WI38 (cell line): Measurements from ENCODE around the gene LHX5.

Experiments
- H3K4me3 ChIP-seq: 2 replicates; pipeline ENCODE4 v1.5.1; 2011; ENCODE audit warnings: low read depth, mild to moderate bottlenecking, control low read depth, low read length
- TF ChIP-seq, protein P1 (sequence below): IDR thresholded peaks from 2 replicates; pipeline ENCODE4 v1.5.1; 2012; ENCODE audit warnings: low read depth, mild to moderate bottlenecking, control low read depth, low read length

LHX5 gene

DNA sequence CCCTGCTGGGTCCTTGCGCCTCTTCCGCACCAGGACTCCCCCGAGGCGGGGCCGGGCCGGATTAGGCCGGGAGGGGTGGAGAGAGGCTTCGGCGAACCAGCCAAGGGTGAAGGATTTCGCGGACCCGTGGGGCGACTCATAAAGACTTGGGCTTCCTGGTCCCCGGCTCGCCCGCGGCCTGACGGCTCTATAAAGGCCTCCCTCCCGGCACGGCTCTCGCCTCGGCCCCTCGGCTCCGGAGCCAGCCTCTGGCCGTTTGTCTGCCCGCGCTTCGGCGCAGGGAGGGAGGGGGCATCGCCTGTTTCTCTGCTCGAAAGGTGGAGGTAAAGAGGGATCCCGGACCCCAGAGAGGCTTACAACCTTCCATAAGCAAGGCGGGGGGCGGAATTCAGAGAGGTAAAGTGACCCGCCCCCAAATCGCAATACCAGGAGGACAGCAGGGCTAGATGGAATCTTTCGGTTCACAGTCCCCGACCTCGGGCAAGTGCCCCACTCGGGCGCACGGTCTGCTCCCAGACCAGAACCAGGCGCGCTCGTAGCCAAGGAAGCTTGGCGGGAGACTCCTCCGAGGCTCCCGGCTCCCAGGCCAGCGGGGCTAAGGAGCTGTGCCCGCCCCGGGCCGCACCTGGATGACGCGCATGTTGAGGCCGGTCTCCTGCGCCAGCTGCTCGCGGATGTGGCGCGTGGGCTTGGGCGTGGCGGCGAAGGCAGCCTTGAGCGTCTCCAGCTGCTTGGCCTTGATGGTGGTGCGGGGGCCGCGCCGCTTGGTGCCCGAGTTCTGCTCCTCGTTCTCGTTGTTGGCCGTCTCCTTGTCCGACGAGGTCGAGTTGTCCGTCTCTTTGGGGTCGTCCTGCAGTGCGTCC, 3.9 kb downstream of the LHX5 start:
- H3K4me3 ChIP-seq = peak overlapping the region; percentile 32

DNA sequence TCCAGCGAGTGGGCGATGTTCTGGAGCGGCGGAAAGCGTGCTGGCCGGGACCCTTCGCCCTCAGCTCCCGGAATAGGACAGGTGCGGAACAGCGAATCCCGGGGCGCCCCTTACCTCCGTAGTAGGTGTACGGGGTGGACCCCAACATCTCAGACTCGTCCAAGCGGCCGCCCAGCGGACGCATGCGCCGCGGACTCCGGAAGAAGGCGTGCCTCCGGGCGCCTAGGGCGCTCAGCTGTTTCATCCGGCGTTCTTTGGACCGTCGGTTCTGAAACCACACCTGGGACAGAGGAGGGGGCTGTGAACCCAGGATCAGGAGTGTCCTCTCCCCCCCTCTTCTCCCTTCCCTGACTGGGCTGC, 4.5 kb downstream of the LHX5 start:
- TF ChIP-seq, protein P1, sequence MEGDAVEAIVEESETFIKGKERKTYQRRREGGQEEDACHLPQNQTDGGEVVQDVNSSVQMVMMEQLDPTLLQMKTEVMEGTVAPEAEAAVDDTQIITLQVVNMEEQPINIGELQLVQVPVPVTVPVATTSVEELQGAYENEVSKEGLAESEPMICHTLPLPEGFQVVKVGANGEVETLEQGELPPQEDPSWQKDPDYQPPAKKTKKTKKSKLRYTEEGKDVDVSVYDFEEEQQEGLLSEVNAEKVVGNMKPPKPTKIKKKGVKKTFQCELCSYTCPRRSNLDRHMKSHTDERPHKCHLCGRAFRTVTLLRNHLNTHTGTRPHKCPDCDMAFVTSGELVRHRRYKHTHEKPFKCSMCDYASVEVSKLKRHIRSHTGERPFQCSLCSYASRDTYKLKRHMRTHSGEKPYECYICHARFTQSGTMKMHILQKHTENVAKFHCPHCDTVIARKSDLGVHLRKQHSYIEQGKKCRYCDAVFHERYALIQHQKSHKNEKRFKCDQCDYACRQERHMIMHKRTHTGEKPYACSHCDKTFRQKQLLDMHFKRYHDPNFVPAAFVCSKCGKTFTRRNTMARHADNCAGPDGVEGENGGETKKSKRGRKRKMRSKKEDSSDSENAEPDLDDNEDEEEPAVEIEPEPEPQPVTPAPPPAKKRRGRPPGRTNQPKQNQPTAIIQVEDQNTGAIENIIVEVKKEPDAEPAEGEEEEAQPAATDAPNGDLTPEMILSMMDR = no peak
- peak overlapping the region; percentile 32 for H3K4me3 ChIP-seq

More for the DNA sequence above, 3.9 kb downstream of the LHX5 start:
- TF ChIP-seq, protein P1 = no peak

DNA sequence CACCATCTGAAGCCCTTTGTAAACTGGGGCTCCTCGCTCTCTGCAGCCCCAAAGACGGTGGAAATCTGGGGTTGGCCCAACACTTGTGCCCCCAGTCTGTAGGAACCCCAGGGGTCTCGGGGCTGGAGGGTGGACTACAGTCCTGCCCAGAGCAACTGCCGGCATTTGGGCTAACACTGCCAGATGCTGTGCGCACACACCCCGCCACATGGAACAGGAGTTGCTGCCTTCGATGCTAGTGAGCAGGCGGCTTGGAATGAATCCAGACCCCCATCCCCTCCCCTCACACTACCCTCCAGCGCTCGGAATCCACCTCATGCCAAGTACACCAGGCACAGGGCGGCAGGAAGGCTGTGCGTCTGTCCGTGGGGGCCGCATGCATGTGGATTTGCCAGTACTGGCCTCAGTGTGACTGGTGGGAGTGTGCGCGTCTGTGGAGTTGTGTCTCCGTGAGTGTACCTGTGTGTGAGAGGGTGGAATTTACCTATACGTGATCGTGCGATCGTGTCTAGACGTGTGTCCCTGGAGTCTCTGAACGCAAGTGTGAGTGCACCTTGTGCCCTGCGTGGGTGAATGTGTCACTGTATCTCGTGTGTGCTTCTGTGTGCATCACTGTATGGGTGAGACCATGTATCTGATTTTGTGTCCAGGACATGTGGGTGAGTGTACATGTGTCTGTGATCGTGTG, 5.1 kb downstream of the LHX5 start:
- TF ChIP-seq, protein P1 = no peak
- H3K4me3 ChIP-seq = no peak overlapping the region

DNA sequence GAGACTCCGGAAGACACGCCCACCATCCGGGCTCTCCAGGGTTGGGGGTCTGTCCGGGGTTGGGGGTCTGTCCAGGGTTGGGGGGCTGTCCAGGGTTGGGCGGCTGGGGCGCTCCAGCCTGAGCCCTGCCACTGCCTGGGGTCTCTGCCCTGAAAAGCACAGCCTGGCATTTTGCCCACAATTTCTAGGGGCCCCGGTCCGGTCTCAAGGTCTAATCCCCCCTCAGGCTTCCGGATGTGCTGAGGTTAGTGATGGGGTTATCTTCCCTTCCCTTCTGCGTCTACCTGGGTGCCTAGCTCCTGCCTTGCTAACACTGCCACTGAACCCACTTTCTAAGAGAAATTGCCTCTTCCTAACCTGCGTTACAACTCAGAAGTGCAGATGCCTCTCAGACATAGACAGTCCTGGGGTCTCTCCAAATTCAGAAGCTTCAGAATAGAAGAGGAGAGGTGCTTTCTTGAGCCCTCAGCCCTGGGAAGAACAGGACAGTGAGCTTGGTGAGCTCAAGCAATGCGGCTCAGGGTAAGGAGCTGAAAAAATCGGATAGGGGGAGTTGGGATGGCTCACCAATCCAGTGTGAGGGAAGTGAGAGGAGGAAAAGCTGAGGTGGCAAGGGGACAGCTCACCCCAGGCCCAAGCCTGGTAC, 5.7 kb downstream of the LHX5 start:
- no peak overlapping the region for H3K4me3 ChIP-seq
- TF ChIP-seq, protein P1 = no peak

DNA sequence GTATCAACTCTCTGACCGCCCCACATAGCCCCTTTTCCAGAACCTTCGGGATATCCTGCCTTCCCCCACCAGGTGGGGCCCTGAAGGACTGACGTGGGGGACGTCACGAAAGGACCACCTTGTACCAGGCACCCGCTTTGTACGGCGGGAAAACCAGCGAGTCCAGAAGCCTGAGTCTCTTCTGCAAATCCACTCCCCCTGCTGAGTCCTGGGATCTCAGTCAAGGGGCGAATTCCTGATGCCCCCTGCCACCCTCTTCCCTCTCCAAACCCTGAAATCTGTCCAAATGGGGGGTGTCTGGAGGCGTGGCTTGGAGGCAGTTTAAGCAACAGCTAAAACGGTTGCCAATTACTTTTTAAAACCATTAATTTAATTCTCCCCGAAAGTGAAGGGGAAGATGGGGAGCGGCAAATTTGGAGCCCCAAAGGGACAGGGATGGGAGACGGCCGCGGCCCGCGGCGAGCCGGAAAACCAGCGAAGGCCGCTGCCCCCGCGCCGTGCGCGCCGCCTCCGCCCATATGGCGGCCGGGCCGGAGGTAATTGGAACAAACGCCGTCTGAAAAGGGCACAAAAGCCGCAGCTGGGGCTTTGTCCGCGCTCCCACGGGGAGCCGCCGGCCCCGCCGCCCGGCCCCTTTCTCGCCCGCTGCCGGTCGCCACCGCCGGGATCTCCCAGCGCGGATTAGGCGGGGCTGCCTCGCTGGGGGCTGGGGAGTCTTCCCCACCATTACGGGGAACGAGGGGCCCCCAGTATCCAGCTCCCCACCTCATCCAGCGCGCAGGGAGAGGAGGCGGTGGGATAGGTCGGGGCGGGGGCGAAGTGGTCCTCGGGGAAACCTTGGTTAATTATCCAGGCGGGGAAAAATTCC, 6.6 kb downstream of the LHX5 start:
- TF ChIP-seq, protein P1 = no peak
- H3K4me3 ChIP-seq = no peak overlapping the region

DNA sequence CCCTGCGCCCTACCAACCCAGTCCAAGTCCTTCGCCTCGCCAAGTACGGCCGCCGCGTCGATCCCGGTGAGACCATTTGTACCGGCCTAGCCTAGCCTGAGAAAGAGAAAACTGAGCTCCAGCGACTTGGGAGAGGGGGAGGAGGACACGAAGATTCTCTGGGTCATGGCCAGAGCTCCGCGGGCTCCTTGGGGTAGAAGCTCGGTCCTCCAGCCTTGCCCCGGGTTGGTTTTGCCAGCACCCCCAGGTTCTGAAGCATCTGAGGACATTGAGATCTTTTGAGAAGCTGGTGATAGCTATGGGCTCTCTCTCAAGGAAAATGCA, 7.3 kb downstream of the LHX5 start:
- TF ChIP-seq, protein P1 = no peak
- no peak overlapping the region for H3K4me3 ChIP-seq
